ENCODE data around the gene TTC14. TPM values are rescaled to one million over a fixed set of nuclear protein-coding genes. Genes with fewer than 3 reads are reported as not detected.

Gene TTC14
- polyA plus RNA-seq, 4 donors, result 99.1 to 157 (median 112) TPM

DNA sequence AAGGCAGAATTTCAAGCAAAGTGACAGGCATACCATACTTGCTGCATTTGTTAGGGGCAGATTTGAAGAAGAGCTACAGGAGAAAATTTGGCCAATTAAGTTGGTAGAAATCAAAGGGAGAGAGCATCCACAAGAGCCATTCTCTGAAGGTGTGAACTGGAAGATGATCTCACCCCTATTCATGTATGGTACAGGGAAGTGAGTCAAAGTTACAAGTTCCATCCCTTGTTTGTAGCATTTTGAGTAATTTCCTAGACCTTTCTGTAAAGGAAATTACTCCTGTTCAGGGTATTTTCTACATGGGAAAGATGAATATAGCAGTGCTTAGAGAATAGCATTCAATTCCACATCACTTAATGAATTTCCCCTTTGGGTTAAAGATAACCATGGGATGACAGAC is 28.4 kb downstream of the TTC14 start:
- DNase-seq (ENCODE audit: low read depth in 4 of 4, low spot score in 2 of 4), result no peak

DNA sequence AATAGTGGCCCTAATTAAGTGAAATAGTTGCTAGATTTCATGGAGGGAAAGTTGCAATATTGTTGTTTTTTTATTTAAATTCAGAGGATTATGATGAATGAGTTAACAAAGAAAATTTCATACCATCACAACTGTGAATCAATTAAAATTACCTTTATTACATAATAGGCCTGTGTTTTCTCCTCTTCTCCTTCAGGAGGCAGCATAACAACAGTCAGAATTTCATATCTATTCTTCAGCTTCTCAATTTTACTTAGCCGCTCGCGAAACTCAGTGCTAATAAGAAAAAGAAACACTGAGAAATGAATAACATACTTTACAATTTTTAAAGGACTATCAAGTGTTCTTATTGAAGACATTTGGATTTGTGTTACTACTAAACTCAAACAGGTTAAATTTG is 29.4 kb downstream of the TTC14 start:
- DNase-seq (ENCODE audit: low read depth in 4 of 4, low spot score in 2 of 4), result no peak

DNA sequence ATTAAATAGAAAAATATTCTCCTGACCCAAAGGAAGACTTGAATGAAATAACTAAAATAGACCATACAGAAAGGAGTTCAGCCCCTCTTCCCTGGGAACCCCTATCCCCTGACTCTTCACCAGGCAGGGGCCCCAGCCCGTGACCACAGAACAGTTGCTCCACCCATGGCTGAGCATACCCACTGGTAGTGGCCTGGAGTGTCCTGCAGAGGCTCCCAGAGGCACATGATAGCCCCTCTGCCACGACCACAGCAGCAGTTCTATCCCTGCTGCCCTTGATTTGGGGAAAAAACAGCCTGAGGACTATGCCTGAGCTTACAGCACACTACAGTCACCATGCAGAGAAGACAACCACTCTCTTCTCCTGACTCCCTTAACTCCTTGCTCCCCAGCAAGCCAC is 31.8 kb downstream of the TTC14 start:
- DNase-seq (ENCODE audit: low read depth in 4 of 4, low spot score in 2 of 4), result no peak

DNA sequence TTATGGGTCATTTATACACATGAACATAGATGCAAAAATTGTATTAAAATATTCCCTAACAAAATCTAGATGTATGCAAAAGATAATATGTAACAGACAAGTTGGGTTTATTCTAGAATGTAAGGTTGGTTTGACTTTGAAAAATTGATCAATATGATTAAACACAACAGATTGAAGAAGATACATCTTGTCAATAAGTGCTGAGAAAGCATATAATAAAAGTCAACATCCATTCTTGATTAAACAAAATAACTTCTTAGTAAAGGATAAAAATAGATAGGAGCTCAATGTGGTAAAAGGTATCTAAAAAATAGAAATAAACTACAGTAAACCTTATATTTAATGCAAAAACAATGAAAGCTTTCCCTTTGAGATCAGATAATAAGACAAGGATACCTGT is 39.0 kb downstream of the TTC14 start:
- DNase-seq (ENCODE audit: low read depth in 4 of 4, low spot score in 2 of 4), result no peak

DNA sequence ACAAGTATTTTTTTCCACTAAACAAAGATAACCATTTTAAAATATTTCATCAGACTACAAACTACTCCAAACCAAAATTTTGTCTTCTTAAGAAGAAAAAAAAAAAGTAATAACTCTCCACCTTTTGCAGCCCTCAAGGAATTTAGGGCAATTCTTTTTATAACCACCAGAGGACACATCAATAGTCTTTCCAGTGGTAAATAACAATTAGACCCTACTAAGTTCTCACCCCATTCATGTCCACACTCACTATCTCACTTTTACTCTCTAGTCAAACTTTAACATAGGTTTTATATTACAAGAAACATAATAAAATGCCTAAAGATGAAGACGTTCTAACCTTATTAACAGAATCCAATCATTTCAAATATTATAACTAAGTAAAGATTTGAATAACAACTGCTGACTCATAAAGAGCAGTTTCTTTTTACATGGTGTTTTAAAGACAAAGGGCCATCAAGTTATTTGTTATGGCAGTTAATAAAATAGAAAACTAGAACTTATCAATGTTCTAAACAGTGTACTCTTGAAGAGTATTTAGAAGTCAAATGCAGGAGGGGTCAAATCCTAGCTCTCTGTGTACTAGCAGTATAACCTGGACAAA is 44.3 kb downstream of the TTC14 start:
- no peak for DNase-seq (ENCODE audit: low read depth in 4 of 4, low spot score in 2 of 4)

DNA sequence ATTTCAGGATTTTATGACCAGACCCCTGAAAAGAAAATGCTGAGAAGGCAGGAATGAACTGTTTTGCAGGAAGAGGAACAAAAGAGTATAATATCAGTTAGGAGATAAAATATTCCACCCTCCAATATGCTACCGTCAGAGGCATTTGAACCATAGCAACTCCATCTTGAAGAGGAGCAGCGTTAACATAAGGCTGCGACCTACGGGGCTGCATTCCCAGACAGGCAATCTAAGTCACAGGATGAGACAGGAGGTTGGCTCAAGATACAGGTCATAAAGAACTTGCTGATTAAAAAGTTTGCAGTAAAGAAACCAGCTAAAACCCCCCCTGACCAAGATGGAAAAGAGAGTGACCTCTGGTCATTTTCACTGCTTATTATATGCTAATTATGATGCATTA is 54.4 kb downstream of the TTC14 start:
- no peak for DNase-seq (ENCODE audit: low read depth in 4 of 4, low spot score in 2 of 4)

DNA sequence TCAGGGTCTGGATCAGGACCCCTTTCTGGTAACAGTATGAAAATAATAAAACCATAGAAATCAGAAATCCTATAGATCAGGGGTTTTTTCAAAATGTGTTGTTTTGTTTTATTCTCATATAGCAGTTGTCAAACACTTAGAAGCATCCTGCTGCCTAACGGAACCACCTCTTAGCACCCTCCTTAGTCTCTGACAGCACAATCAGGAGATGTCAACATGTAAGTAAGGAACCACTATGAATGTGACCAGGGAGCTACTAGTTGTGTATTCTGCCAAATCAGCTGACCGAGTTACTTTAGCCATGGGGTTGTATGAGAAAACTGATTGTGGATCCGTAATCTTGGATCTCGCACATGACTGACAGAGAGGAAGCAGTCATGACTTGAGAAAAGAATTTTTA is 55.1 kb downstream of the TTC14 start:
- DNase-seq (ENCODE audit: low read depth in 4 of 4, low spot score in 2 of 4), result no peak

Other genes starting within 250 kb of the TTC14 start
- 1 to 10 TPM; 3.4 to 9.2 (median 5.1) TPM for gene CCDC39, start 77.3 kb downstream of the TTC14 start, polyA plus RNA-seq (ENCODE audit: insufficient read length in 4 of 4)